GM21526 (cell line): Measurements from ENCODE around the gene LZIC.
"Not testable (repeated sequence)": the region's sequence is repeated elsewhere in the genome, so short reads cannot be mapped to it uniquely, and the experiment has no call there.

ENCODE experiments used
- ATAC-seq: cut with Tn5 transposase; IDR thresholded peaks from one replicate; pipeline ENCODE4 v1.9.1; 2021; ENCODE audit warnings: moderate library complexity; ENCODE audit not compliant: unreplicated experiment, low FRiP score

Gene LZIC

GRCh38 chr1:9942939-9943788 lies at the start of gene LZIC, which contains the start of gene NMNAT1:
Gene LZIC (minus strand): TSS chr1:9943391. CDS start chr1:9936619, 6,772 bp downstream.
Gene NMNAT1 (plus strand): TSS chr1:9943475. CDS start chr1:9972074, 28,599 bp downstream.
- peak; percentile 86 for ATAC-seq

GRCh38 chr1:9992910-9993309 lies 49.7 kb upstream of the LZIC start:
- no peak for ATAC-seq

- no peak for ATAC-seq
These were observed 47.8 kb upstream of the LZIC start for GRCh38 chr1:9990944-9991343.

- ATAC-seq = no peak
These were observed 46.6 kb upstream of the LZIC start for GRCh38 chr1:9989773-9990172.

- ATAC-seq = no peak
These were observed 41.8 kb upstream of the LZIC start for GRCh38 chr1:9985001-9985400.

GRCh38 chr1:9984253-9984652 lies 41.1 kb upstream of the LZIC start:
- no peak for ATAC-seq

GRCh38 chr1:9960706-9961562 lies 17.7 kb upstream of the LZIC start:
- ATAC-seq = no peak

GRCh38 chr1:9960011-9960410 lies 16.8 kb upstream of the LZIC start:
- no peak for ATAC-seq

- ATAC-seq = no peak
These were observed 14.5 kb upstream of the LZIC start for GRCh38 chr1:9957726-9958125.

- no peak for ATAC-seq
These were observed 3.1 kb upstream of the LZIC start for GRCh38 chr1:9946315-9946714.

GRCh38 chr1:9942399-9942938 lies 722 bp downstream of the LZIC start:
- peak; percentile 48 for ATAC-seq

- no peak for ATAC-seq
These were observed 13.5 kb downstream of the LZIC start for GRCh38 chr1:9929431-9930385.

GRCh38 chr1:9927259-9927658 lies 15.9 kb downstream of the LZIC start:
- ATAC-seq = no peak

GRCh38 chr1:9922342-9922741 lies 20.8 kb downstream of the LZIC start:
- ATAC-seq = no peak

- no peak for ATAC-seq
These were observed 22.6 kb downstream of the LZIC start for GRCh38 chr1:9920606-9921005.

GRCh38 chr1:9917901-9918300 lies 25.3 kb downstream of the LZIC start:
- no peak for ATAC-seq

- ATAC-seq = not testable (repeated sequence)
These were observed 25.7 kb downstream of the LZIC start for GRCh38 chr1:9917495-9917894.

- no peak for ATAC-seq
These were observed 26.7 kb downstream of the LZIC start for GRCh38 chr1:9916452-9916851.

- ATAC-seq = no peak
These were observed 28.6 kb downstream of the LZIC start for GRCh38 chr1:9914610-9914937.

GRCh38 chr1:9912264-9912936 lies 30.8 kb downstream of the LZIC start:
- no peak for ATAC-seq
